Effector CD8-positive, alpha-beta T cell (primary cell): ENCODE data around the gene SORD.
"Not testable (repeated sequence)": the region's sequence is repeated elsewhere in the genome, so short reads cannot be mapped to it uniquely, and the experiment has no call there.

Experiments used
- DNase-seq: peaks from one replicate; lab custom pipeline; 2025; lab: John Stamatoyannopoulos, UW

Gene SORD

GRCh38 chr15:45062301-45062700 is 39.3 kb downstream of the SORD start:
- not testable (repeated sequence) for DNase-seq

- no peak for DNase-seq
Measured at GRCh38 chr15:45064386-45064785, 41.4 kb downstream of the SORD start.

GRCh38 chr15:45069942-45070360 is 47.0 kb downstream of the SORD start:
- not testable (repeated sequence) for DNase-seq

- DNase-seq = not testable (repeated sequence)
Measured at GRCh38 chr15:45073602-45074001, 50.6 kb downstream of the SORD start.

- DNase-seq = not testable (repeated sequence)
Measured at GRCh38 chr15:45075440-45076320, 52.7 kb downstream of the SORD start.

- not testable (repeated sequence) for DNase-seq
Measured at GRCh38 chr15:45077391-45077790, 54.4 kb downstream of the SORD start.

GRCh38 chr15:45079201-45079600 is 56.2 kb downstream of the SORD start:
- not testable (repeated sequence) for DNase-seq

GRCh38 chr15:45079628-45080246 is 56.7 kb downstream of the SORD start:
- DNase-seq = not testable (repeated sequence)

GRCh38 chr15:45080593-45080992 is 57.6 kb downstream of the SORD start:
- not testable (repeated sequence) for DNase-seq

- not testable (repeated sequence) for DNase-seq
Measured at GRCh38 chr15:45082412-45082811, 59.4 kb downstream of the SORD start.

GRCh38 chr15:45083223-45083622 is 60.2 kb downstream of the SORD start:
- DNase-seq = no peak

GRCh38 chr15:45084163-45084562 is 61.2 kb downstream of the SORD start:
- no peak for DNase-seq

GRCh38 chr15:45087513-45087912 is 64.5 kb downstream of the SORD start:
- no peak for DNase-seq

GRCh38 chr15:45088801-45089711 is 66.1 kb downstream of the SORD start:
- no peak for DNase-seq

- DNase-seq = no peak
Measured at GRCh38 chr15:45089712-45090373, 66.8 kb downstream of the SORD start.

- no peak for DNase-seq
Measured at GRCh38 chr15:45091161-45091560, 68.2 kb downstream of the SORD start.

GRCh38 chr15:45091576-45091975 is 68.6 kb downstream of the SORD start:
- DNase-seq = no peak

GRCh38 chr15:45093013-45093412 is 70.0 kb downstream of the SORD start:
- no peak for DNase-seq

- DNase-seq = no peak
Measured at GRCh38 chr15:45093622-45094357, 70.8 kb downstream of the SORD start.

GRCh38 chr15:45094358-45094730 is 71.3 kb downstream of the SORD start:
- no peak for DNase-seq

- DNase-seq = no peak
Measured at GRCh38 chr15:45095661-45096060, 72.7 kb downstream of the SORD start.
